Mammary epithelial cell (primary cell): ENCODE measurements around the gene NOL11.

Experiments used
- EZH2 ChIP-seq: IDR thresholded peaks from 2 replicates; pipeline ENCODE4 v1.6.1; 2012; ENCODE audit warnings: low read length, inconsistent platforms, borderline replicate concordance
- TF ChIP-seq, protein P1 (sequence below), 2 donors: IDR thresholded peaks in 1 of 2; conservative IDR thresholded peaks in 1 of 2; 2 replicates each; pipeline ENCODE4 v1.5.1; 2011 to 2012; ENCODE audit warnings: inconsistent platforms in 2 of 2, low read length in 2 of 2, mild to moderate bottlenecking in 2 of 2, control low read depth in 1 of 2, low read depth in 1 of 2; ENCODE audit not compliant: insufficient read depth in 1 of 2; ENCODE audit errors: extremely low read depth in 1 of 2

- TF ChIP-seq EZH2: no peak
- TF ChIP-seq, protein P1, sequence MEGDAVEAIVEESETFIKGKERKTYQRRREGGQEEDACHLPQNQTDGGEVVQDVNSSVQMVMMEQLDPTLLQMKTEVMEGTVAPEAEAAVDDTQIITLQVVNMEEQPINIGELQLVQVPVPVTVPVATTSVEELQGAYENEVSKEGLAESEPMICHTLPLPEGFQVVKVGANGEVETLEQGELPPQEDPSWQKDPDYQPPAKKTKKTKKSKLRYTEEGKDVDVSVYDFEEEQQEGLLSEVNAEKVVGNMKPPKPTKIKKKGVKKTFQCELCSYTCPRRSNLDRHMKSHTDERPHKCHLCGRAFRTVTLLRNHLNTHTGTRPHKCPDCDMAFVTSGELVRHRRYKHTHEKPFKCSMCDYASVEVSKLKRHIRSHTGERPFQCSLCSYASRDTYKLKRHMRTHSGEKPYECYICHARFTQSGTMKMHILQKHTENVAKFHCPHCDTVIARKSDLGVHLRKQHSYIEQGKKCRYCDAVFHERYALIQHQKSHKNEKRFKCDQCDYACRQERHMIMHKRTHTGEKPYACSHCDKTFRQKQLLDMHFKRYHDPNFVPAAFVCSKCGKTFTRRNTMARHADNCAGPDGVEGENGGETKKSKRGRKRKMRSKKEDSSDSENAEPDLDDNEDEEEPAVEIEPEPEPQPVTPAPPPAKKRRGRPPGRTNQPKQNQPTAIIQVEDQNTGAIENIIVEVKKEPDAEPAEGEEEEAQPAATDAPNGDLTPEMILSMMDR (conservative IDR thresholded peaks at IDR 0.05 in 1 of 2, IDR thresholded peaks at IDR 0.05 in 1 of 2; ENCODE audit: extremely low read depth in 1 of 2, insufficient read depth in 1 of 2, low read depth in 1 of 2, low read length in 2 of 2): peak; percentile 81 to 98
Measured at GRCh38 chr17:67717624-67718324, at the start of gene NOL11.
